GM21390 (cell line): ENCODE results near the gene CCT6A.
"Not testable (repeated sequence)": the region's sequence is repeated elsewhere in the genome, so short reads cannot be mapped to it uniquely, and the experiment has no call there.

Experiments used
- ATAC-seq: cut with Tn5 transposase; IDR thresholded peaks from one replicate; pipeline ENCODE4 v1.9.1; 2021; ENCODE audit not compliant: unreplicated experiment

The CCT6A gene, protein sequence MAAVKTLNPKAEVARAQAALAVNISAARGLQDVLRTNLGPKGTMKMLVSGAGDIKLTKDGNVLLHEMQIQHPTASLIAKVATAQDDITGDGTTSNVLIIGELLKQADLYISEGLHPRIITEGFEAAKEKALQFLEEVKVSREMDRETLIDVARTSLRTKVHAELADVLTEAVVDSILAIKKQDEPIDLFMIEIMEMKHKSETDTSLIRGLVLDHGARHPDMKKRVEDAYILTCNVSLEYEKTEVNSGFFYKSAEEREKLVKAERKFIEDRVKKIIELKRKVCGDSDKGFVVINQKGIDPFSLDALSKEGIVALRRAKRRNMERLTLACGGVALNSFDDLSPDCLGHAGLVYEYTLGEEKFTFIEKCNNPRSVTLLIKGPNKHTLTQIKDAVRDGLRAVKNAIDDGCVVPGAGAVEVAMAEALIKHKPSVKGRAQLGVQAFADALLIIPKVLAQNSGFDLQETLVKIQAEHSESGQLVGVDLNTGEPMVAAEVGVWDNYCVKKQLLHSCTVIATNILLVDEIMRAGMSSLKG

DNA sequence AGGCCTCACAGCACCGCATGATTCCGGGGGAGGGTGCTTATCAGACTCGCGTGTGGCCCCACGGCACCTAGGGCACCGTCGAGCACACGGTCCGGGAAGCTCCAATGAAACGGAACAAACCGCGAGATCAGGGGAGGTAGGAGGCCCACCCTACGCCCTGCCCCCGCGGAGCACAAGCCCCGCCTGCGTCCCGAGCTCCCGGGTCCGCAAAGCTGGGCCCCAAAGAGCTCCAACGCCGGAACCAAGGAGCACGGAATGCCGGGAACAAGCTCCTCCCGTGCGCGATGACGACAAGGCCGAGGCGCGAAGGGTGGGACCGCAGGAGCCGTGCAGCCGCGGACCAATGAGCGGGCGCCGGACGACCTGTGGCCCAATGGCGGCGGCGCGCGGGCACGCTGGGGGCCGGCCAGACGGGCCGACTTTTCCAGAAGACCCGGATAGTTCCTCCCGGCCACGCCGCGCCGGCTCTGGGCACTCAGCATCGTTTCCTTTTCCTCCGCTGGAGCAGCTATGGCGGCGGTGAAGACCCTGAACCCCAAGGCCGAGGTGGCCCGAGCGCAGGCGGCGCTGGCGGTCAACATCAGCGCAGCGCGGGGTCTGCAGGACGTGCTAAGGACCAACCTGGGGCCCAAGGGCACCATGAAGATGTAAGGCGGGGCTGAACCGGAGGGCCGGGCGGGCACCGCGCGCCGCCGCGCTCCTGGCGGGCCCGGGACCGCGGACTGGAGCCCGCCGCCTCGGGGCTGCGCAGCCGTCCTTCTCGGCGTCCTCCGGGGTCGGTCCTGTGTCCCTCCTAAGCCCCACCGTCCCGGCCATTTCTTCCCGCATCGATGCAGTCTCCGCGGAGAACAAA is at the start of gene CCT6A, which contains the start of gene PSPH:
CCT6A (plus strand) TSS at position 427 of the 853 bp plus-strand sequence; CDS start at position 511, 84 bp downstream.
PSPH (minus strand) TSS at position 106 of the 853 bp plus-strand sequence. CDS start 30,232 bp downstream, outside the sequence.
- peak; percentile 96 for ATAC-seq

DNA sequence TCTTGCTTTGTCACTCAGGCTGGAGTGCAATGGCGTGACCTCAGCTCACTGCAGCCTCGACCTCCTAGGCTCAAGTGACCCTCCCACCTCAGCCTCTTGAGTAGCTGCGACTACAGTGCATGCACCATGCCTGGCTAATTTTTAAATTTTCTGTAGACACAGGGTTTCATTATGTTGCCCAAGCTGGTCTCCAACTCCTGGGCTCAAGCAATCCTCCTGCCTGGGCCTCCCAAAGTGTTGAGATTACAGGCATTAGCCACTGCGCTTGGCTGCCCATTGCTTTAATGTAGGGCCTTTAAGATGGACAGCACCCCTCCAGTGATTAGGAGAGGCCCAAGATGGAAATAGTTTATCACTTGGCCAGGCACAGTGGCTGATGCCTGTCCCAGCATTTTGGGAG is 47.8 kb upstream of the CCT6A start:
- ATAC-seq: no peak

DNA sequence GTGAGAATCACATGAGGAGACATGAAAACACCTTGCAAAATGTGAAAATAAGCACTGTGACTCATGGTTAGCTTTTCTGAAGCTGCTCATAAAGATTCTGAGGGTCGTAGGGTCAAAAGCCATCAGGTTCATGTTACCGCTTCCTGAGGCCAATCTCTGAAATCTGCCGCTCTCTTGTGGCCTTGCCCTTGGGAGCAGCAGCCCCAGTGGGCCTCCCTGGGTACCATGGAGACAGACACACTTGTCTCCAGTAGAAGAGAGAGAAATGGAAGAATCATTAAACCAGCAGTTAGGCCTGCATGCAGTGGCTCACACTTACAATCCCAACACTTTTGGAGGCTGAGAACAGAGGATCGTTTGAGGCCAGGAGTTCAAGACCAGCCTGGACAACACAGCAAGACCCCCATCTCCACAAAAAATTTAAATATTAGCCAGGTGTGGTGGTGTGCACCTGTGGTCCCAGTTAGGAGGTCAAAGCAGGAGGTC is 44.4 kb upstream of the CCT6A start:
- ATAC-seq: no peak

DNA sequence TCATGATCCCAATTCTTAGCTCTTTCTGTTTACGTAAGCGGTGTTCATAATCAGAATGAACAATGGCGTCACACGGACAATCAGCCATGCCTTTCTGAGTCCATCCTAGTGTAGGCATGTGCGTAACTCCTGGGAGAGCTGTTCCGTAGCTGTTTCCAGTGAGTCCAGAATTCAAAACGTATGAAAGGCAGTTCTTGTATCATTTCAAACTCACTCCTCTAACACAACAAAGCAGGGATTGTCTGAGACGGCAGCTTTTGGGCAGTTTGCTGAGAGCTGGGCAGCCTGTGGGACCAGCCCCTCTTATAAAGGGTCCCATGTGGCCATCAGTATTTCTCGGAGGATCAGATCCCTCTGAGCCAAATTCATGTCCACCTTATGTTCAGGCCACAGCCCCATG is 43.7 kb upstream of the CCT6A start:
- no peak for ATAC-seq

DNA sequence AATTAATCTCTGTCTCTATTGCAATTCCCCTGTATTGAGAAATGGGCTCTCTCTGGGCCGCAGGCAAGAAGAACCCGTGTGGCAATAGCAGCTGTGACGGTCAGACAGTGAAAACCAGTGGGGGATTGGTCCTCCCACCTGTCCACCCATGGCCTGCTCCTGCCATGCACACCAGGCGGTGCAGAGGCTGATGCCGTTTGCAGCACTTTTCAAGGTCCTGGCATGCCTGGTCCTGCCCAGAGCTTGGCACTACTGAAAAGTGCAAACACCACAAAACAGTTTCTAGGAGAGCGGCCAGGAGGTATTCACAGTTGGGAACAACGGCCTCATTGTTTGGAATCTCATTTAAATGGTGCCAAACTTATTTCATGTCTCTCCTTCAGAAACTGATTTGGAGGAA is 41.9 kb upstream of the CCT6A start:
- ATAC-seq: no peak

DNA sequence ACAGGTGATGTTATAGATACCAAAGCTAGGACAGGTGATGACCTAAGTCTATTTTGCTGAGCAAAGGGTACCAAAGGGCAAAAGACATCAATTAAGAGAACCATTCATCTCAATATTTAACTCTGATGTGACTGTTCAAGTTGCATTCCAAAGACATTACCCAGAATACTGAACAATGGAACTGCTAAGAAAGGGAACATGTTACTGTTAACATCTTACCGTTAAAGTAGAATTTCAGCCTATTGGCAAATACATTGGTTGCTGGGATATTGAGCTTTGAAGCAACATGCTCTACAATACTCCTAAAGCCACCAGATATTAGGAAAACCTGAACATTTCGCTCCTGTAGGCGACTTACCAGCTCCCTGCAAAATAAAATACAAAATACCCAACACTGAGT is 34.5 kb upstream of the CCT6A start:
- not testable (repeated sequence) for ATAC-seq

DNA sequence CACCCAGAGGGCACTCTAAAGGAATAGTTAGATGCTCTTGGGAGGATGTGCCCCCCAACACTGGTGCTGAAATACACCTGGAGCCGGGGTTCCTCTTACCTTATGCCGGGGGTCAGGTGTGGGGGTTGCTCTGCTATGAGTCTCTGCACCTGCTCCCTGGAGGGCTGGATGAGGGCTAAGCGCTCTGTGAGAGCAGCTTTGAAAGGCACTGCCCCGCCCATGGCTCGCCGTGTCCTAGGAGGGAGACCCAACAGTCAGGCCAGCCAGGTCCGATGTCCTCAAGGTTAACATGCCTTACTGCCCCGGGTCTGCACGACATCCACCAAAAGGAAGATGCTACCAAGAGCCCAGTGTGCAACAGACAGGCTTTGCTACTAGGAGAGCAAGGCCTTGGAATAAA is 32.1 kb upstream of the CCT6A start:
- ATAC-seq: no peak

DNA sequence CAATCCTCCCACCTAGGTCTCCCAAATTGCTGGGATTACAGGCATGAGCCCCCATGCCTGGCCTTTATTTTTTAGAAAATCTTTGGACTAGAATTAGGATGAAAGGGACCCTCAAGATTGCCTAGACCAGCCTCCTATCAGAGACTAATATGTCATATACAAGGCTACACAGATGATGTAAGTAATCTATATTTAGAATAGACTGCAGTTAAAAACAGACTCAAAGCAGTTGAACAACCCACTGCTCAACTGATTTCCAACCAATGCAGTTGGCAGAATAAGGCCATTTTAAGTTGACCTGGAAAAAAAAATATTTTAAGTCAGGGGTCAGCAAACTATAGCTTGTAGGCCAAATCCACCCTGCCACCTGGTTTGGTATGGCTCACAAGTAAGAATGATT is 28.1 kb upstream of the CCT6A start:
- no peak for ATAC-seq

DNA sequence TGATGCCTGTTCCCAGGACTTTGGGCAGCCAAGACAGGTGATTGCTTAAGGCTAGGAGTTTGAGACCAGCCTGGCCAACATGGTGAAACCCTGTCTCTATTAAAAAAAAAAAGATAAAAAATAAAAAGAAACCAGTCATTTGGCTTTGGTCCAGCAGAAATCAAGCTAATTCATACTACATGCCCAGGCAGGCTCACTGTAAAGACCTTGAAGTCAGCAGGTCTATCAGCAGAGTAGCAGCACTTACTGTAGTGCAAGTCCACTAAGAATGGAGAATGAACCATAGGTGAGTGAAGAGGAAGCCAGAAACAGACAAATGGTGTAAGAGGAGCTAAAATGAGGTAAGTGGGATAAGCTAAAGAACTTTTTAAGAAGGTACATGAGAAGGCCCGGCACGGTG is 25.0 kb upstream of the CCT6A start:
- no peak for ATAC-seq

DNA sequence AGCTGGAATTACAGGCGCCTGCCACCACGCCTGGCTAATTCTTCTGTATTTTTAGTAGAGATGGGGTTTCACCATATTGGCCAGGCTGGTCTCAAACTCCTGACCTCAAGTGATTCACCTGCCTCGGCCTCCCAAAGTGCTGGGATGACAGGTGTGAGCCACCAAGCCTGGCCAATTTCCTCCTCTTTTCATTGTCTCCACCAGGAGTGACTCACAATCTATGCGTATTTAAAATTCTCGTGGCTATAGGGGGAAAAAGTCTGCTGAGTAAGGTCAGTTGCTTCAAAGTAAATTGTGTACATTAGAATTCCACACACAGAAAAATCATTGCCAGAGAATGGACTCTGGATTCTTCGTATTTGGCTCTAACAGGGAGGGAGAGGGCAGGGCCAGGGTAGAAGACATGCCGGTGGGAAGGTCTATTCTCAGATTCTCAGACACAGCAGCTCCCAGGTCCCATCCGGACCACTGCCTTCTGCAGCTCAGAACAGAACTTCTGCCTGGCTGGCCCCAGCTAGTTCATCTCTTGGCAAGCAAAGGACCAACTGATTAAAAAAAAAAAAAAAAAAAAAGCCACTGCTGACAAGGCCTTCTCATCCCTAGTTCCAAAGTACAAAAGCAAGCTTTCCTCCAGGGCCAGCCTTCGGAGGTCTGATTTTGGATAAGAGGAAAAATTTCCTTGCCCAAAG is 22.5 kb upstream of the CCT6A start:
- no peak for ATAC-seq

DNA sequence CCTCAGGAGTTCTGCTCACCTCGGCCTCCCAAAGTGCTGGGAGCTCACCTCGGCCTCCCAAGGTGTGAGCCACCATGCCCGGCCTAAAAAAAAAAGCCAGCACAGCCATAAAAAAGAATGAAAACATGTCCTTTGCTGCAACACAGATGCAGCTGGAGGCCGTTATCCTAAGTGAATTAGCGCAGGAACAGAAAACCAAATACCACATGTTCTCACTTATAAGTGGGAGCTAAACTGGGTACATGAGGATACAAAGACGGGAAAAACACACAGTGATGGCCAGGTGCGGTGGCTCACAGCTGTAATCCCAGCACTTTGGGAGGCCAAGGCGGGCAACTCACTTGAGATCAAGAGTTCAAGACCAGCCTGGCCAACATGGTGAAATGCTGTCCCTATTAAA is 21.2 kb upstream of the CCT6A start:
- no peak for ATAC-seq

DNA sequence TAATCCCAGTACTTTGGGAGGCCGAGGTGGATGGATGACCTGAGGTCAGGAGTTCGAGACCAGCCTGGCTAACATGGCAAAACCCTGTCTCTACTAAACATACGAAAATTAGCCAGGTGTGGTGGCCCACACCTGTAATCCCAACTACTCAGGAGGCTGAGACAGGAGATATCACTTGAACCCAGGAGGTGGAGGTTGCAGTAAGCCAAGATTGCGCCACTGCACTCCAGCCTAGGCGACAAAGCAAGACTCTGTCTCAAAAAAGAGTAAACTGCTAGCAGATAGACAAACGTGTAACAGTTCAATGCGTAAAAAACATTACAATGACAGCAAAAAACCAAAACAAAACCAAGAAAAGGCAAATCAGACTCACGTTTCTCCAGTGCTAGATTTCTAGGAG is 20.0 kb upstream of the CCT6A start:
- ATAC-seq: not testable (repeated sequence)

DNA sequence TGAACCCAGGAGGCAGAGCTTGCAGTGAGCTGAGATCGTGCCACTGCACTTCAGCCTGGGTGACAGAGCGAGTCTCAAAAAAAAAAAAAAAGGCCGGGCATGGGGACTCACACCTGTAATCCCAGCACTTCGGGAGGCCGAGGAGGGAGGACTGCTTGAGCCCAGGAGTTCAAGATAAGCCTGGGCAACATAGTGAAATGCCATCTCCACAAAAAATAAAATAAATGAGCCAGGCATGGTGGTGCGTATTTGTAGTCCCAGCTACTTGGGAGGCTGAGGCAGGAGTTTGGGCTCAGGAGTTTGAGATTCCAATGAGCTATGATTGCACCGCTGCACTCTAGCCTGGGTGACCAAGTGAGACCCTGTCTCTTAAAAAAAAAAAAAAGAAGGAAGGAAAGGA is 19.0 kb upstream of the CCT6A start:
- ATAC-seq: not testable (repeated sequence)

DNA sequence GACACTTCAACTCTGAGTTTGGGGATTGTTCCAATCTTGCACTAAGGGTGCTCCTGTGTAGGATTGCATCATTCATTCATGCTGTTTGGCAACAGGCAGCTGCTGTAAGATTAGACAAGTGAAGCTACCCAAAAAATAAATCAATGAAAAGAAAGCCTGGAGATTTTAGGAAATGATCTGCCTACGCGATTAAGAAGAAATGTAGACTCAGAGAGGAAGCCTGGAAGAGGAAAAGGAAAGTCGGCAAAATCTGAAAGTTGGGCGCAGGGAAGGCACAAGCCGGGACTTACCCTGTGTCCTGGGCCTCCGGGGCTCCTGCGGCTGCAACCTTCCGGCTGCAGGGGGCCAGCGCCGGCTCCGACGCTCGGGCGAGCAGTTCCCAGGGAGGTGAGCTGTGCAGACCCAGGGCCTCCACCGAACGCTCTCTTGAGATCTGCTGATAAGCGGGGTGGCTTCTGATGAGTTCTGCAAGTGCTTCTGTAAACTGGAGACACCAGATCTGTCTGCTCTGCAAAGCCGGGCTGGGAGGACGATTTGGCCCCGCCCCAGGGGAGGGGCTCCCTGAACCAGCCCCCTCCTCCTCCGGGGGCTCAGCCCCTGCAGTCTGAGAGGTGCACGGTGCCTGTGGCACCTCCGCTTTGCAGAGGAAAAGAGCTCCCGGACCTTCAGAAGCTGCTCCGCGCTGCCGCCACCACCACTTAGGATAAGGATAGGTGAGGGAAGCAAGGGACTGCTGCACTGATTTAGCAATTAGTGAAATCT is 17.7 kb upstream of the CCT6A start:
- ATAC-seq: peak; percentile 97

DNA sequence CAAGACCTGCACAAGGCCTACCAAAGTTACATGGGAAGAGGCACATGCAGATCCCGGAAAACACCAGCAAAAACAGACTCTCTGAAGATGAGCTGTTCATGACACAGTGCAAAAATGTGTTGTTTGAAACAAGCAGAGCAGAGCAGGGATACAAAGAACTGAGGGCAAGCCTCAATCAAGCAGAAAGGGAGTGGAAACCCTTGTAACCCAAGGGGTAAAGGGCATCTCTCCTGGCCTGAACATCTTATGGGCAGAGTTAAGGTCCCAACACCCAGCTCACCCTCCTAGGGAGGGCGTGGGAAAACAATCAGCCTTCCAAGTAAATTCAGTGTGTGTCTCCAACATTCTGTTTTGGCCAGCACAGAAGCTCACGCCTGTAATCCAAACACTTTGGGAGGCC is 10.8 kb upstream of the CCT6A start:
- ATAC-seq: no peak

DNA sequence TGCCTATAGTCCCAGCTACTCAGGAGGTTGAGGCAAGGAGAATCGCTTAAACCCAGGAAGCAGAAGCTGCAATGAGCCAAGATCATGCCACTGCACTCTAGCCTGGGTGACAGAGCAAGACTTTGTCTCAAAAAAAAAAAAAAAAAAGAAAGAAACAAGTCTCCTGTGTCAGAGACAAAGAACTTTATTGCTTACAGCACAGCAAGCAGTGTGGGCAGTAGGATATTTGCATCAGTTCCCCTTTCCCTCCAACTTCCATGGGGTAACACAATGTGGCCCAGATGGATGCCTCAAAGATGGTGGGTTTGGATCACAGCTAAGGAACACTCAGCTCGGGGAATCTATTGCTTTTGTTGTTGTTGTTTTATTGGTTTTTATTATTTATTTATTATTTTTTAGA is 5.8 kb upstream of the CCT6A start:
- not testable (repeated sequence) for ATAC-seq

DNA sequence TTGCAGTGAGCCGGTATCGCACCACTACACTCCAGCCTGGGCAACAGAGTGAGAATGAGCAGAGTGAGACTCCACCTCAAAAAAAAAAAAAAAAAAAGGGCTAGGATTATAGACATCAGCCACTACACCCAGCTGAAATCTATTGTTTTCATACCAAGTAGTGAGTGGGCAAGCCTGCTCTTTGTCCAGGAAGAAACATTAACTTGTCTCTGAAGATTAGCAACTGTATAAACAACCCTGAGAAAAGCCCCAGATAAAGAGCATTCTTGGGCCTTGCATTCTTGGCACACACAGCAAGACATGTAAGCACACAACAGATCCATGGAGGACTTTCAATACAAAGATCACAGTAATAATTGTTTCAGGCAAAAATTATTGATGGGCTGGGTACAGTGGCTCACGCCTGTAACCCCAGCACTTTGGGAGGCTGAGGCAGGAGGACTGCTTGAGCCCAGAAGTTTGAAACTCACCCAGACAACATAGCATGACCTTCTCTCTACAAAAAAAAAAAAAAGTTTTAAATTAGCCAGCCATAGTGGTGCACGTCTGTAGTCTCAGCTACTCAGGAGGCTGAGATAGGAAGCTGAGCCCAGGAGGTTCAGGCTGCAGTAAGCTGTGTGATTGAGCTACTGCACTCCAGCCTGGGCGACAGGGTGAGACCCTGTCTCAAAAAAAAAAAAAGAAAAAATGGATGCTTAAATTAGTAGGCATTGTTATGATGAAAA is 4.7 kb upstream of the CCT6A start:
- ATAC-seq: no peak

DNA sequence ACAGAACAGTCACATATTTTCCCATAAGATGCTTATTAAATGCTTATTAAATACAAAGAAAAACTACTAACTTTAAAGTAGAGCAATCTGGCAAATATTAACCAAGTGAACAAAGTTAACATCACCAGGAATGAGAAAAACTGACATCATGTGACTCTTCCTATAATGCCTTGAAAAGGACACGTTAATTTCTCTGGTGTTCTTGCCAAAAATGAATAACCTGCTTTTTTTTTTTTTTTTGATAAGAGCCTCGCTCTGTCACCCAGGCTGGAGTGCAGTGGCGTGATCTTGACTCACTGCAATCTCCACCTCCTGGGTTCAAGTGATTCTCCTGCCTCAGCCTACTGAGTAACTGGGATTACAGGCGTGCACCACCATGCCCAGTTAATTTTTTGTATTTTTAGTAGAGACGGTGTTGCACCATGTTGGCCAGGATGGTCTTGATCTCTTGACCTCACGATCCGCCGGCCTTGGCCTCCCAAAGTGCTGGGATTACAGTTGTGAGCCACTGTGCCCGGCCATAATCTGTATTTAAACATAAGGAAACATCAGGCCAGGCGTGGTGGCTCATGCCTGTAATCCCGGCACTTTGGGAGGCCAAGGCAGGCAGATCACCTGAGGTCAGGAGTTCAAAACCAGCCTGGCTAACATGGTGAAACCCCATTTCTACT is 4.0 kb upstream of the CCT6A start:
- ATAC-seq: not testable (repeated sequence)

DNA sequence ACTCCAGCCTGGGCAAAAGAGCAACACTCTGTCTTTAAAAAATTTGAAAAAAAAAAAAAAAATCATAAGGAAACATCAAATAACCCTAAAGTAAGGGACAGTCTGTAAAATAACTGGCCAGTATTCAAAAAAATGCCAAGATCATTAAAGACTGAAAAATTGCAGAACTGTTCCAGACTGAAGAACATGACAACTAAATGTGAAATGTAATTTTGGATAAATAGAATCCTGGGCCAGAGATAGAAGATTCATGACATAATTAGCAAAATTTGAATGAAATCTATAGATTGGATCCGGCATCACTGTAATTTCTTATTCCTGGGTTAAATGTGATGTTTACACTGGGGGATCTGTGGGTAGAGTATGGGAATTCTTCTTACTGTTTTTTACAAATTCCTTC is 3.3 kb upstream of the CCT6A start:
- no peak for ATAC-seq
